GM12891 (cell line): ENCODE measurements around the gene ADSL.

ENCODE experiments used
- PAX5 ChIP-seq: IDR thresholded peaks from 2 replicates; pipeline ENCODE4 v1.6.1; 2011; ENCODE audit warnings: low read length, moderate library complexity, mild to moderate bottlenecking; ENCODE audit not compliant: insufficient read depth, severe bottlenecking
- POLR2A ChIP-seq: IDR thresholded peaks from 2 replicates; pipeline ENCODE4 v1.6.1; 2011; ENCODE audit warnings: low read depth, low read length, control low read depth
- POLR2AphosphoS5 ChIP-seq: IDR thresholded peaks from 2 replicates; pipeline ENCODE4 v1.6.1; 2011; ENCODE audit warnings: low read depth, low read length, control low read depth
- SPI1 ChIP-seq: IDR thresholded peaks from 2 replicates; pipeline ENCODE4 v1.6.1; 2011; ENCODE audit warnings: low read depth, low read length, control low read depth

DNA sequence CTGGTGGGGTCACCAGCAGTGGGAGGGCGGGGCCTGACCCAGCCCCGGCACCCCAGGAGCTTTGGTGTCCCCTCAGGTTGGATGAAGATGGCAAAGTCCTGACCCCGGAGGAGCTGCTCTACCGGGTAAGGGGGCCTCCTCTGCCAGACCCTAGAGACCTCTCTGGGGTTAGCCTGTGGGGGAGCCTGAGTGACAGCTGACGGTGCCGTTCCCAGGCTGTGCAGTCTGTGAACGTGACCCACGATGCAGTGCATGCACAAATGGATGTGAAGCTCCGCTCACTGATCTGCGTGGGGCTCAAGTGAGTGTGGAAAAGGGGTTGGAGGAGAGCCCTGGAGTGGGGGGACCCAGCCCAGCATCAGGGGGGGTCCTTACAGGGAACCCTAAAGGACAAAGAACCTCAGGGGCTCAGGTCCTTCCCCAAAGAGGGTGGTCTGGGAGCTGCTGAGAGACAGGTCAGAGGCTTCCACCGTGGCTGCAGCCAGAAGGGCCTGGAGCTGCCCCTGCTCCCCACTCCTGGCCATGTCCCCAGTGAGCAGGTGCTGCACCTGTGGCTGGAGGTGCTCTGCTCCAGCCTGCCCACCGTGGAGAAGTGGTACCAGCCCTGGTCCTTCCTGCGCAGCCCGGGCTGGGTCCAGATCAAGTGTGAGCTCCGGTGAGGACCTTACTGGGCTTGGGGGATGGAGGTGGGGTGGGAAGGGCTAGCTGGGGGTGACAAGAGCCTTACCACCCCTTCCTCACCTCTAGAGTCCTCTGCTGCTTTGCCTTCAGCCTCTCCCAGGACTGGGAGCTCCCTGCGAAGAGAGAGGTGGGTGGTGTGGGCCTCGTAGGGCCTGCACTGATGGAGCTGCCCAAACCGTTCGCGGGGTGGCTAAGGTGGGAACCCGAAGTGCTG lies 62.7 kb downstream of the ADSL start:
- peak; percentile 2; the same call in 1 of the 2 replicates for TF ChIP-seq POLR2A
- TF ChIP-seq POLR2AphosphoS5: no peak
- TF ChIP-seq SPI1: no peak
- no peak for TF ChIP-seq PAX5
